ENCODE results near the gene OPCML.

GRCh38 chr11:132772703-132773545 lies 759.4 kb downstream of the OPCML start:
- TF ChIP-seq, protein P1, sequence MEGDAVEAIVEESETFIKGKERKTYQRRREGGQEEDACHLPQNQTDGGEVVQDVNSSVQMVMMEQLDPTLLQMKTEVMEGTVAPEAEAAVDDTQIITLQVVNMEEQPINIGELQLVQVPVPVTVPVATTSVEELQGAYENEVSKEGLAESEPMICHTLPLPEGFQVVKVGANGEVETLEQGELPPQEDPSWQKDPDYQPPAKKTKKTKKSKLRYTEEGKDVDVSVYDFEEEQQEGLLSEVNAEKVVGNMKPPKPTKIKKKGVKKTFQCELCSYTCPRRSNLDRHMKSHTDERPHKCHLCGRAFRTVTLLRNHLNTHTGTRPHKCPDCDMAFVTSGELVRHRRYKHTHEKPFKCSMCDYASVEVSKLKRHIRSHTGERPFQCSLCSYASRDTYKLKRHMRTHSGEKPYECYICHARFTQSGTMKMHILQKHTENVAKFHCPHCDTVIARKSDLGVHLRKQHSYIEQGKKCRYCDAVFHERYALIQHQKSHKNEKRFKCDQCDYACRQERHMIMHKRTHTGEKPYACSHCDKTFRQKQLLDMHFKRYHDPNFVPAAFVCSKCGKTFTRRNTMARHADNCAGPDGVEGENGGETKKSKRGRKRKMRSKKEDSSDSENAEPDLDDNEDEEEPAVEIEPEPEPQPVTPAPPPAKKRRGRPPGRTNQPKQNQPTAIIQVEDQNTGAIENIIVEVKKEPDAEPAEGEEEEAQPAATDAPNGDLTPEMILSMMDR (conservative IDR thresholded peaks at IDR 0.05; ENCODE audit: low read depth, low read length): no peak
- TF ChIP-seq EZH2phosphoT487 (IDR thresholded peaks at IDR 0.05; ENCODE audit: borderline replicate concordance, low read length): no peak
- no peak for TF ChIP-seq EZH2 (IDR thresholded peaks at IDR 0.05; ENCODE audit: low read length, unreplicated experiment)

Data from PC-3 (cell line).